PFSK-1 (cell line): Measurements from ENCODE around the gene CASTOR1.

Experiments
- FOXP2 ChIP-seq: optimal IDR thresholded peaks from 2 replicates; pipeline ENCODE3; 2011; ENCODE audit warnings: borderline replicate concordance, control low read depth, inconsistent platforms; ENCODE audit not compliant: insufficient read depth; ENCODE audit errors: extremely low read length, extremely low read depth
- POLR2AphosphoS5 ChIP-seq: IDR thresholded peaks from 2 replicates; pipeline ENCODE4 v1.6.1; 2012; ENCODE audit warnings: low read depth, mild to moderate bottlenecking, control low read depth, low read length, moderate library complexity
- SIN3A ChIP-seq: IDR thresholded peaks from 2 replicates; pipeline ENCODE4 v1.6.1; 2012; ENCODE audit warnings: mild to moderate bottlenecking, low read length, moderate library complexity, borderline replicate concordance; ENCODE audit not compliant: insufficient read depth
- TAF1 ChIP-seq: IDR thresholded peaks from 2 replicates; pipeline ENCODE4 v1.6.1; 2012; ENCODE audit warnings: low read length, control low read depth, borderline replicate concordance; ENCODE audit not compliant: insufficient read depth
- TF ChIP-seq, protein P1 (sequence below), 2 experiments: IDR thresholded peaks; 2 replicates each; pipeline versions ENCODE4 v1.6.1 to v1.8.0; 2011 to 2012; ENCODE audit warnings: low read depth in 2 of 2, low read length in 2 of 2, control low read depth in 1 of 2, inconsistent platforms in 1 of 2, mild to moderate bottlenecking in 1 of 2, moderate library complexity in 1 of 2; ENCODE audit not compliant: insufficient read depth in 1 of 2

DNA sequence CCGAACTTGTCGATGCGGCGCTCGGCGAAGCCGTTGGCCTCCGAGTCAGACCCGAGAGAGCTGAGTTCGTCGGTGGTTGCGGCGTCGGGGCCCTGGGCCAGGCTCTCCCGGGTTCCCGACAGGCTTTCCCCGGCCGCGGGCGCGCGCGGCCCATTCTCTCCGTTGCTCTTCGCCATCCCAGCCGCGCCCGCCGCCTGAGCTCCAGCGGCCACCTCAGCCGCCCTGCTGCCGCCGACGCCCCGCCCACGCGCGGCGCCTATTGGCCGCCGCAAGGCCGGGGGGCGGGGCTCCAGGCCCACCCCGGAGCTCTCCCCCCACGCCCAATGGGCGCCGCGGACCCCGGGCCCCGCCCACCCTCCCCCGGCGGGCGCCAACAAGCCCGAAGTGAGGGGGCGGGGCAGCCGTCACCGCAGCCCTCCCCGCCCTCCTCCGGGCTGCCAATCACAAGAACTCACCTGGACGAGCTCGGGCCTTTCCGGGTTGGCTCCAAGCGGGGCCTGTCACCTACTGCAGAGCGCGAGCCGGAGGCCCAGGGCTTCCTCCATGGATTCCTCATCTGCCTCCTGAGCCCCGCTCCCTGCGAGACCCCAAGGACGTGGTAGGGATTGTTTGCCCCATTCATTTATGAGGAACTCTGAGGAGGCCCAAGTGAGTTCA, 37.5 kb upstream of the CASTOR1 start, which contains the start of gene TBC1D10A:
- no peak for TF ChIP-seq TAF1
- no peak for TF ChIP-seq POLR2AphosphoS5
- TF ChIP-seq, protein P1, sequence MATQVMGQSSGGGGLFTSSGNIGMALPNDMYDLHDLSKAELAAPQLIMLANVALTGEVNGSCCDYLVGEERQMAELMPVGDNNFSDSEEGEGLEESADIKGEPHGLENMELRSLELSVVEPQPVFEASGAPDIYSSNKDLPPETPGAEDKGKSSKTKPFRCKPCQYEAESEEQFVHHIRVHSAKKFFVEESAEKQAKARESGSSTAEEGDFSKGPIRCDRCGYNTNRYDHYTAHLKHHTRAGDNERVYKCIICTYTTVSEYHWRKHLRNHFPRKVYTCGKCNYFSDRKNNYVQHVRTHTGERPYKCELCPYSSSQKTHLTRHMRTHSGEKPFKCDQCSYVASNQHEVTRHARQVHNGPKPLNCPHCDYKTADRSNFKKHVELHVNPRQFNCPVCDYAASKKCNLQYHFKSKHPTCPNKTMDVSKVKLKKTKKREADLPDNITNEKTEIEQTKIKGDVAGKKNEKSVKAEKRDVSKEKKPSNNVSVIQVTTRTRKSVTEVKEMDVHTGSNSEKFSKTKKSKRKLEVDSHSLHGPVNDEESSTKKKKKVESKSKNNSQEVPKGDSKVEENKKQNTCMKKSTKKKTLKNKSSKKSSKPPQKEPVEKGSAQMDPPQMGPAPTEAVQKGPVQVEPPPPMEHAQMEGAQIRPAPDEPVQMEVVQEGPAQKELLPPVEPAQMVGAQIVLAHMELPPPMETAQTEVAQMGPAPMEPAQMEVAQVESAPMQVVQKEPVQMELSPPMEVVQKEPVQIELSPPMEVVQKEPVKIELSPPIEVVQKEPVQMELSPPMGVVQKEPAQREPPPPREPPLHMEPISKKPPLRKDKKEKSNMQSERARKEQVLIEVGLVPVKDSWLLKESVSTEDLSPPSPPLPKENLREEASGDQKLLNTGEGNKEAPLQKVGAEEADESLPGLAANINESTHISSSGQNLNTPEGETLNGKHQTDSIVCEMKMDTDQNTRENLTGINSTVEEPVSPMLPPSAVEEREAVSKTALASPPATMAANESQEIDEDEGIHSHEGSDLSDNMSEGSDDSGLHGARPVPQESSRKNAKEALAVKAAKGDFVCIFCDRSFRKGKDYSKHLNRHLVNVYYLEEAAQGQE (IDR thresholded peaks at IDR 0.05; ENCODE audit: insufficient read depth in 1 of 2, low read depth in 2 of 2, low read length in 2 of 2) = no peak
- TF ChIP-seq SIN3A = no peak
- TF ChIP-seq FOXP2 = no peak
